Loucy (cell line): ENCODE results near the gene NUDT4.
"Not testable (repeated sequence)": the region's sequence is repeated elsewhere in the genome, so short reads cannot be mapped to it uniquely, and the experiment has no call there.

Experiments used
- H2AFZ ChIP-seq: fragments of 200-600 bp; sonication (generic); 2 replicates; pipeline ENCODE4 v1.6.0; 2016; ENCODE audit warnings: antibody characterized with exemption, mild to moderate bottlenecking, low read length, moderate library complexity
- H3F3A ChIP-seq: fragments of 200-600 bp; 2 replicates; pipeline ENCODE4 v1.6.0; 2016; ENCODE audit warnings: antibody characterized with exemption, low read depth, mild to moderate bottlenecking
- H3K27me3 ChIP-seq: fragments of 200-600 bp; sonication (generic); 2 replicates; pipeline ENCODE4 v1.6.1; 2014; ENCODE audit warnings: low read length, mild to moderate bottlenecking; ENCODE audit not compliant: insufficient read depth, poor library complexity, severe bottlenecking
- H3K36me3 ChIP-seq: fragments of 200-600 bp; sonication (generic); 2 replicates; pipeline ENCODE4 v1.6.1; 2016; ENCODE audit warnings: low read length; ENCODE audit not compliant: insufficient read depth
- H3K4me1 ChIP-seq: fragments of 200-600 bp; sonication (generic); 2 replicates; pipeline ENCODE4 v1.5.1; 2014; ENCODE audit warnings: low read length, mild to moderate bottlenecking; ENCODE audit not compliant: insufficient read depth, poor library complexity, severe bottlenecking
- H3K4me2 ChIP-seq: fragments of 200-600 bp; sonication (generic); 2 replicates; pipeline ENCODE4 v1.6.0; 2014; ENCODE audit warnings: antibody characterized with exemption, low read length, low read depth, mild to moderate bottlenecking; ENCODE audit not compliant: poor library complexity, severe bottlenecking
- H3K4me3 ChIP-seq: fragments of 200-600 bp; sonication (generic); 2 replicates; pipeline ENCODE4 v1.5.1; 2014; ENCODE audit warnings: low read length, mild to moderate bottlenecking, mixed read lengths; ENCODE audit not compliant: poor library complexity, severe bottlenecking
- H3K79me2 ChIP-seq: fragments of 200-600 bp; sonication (generic); 2 replicates; pipeline ENCODE4 v1.6.1; 2014; ENCODE audit warnings: low read length; ENCODE audit not compliant: insufficient read depth
- H3K9ac ChIP-seq: fragments of 200-600 bp; sonication (generic); 2 replicates; pipeline ENCODE4 v1.6.0; 2014; ENCODE audit warnings: mild to moderate bottlenecking, low read depth, low read length, moderate library complexity; ENCODE audit not compliant: poor library complexity, severe bottlenecking
- H3K9me2 ChIP-seq: fragments of 200-600 bp; sonication (generic); replicated peaks from 2 replicates; pipeline ENCODE4 v1.6.1; 2016; ENCODE audit warnings: low read depth, low read length, mixed read lengths
- H3K9me3 ChIP-seq: fragments of 200-600 bp; sonication (generic); 2 replicates; pipeline ENCODE4 v1.6.1; 2014; ENCODE audit warnings: mild to moderate bottlenecking, antibody characterized with exemption, low read length, low read depth; ENCODE audit not compliant: insufficient read depth
- H4K20me1 ChIP-seq: fragments of 200-600 bp; sonication (generic); 2 replicates; pipeline ENCODE4 v1.6.0; 2014; ENCODE audit warnings: antibody characterized with exemption, low read length, mild to moderate bottlenecking; ENCODE audit not compliant: insufficient read depth, poor library complexity, severe bottlenecking
- CTCF ChIP-seq: fragments of 200-600 bp; sonication (generic); conservative IDR thresholded peaks from 2 replicates; pipeline ENCODE4 v1.5.1; 2014; ENCODE audit warnings: mild to moderate bottlenecking, antibody characterized with exemption, low read length
- EZH2phosphoT487 ChIP-seq: fragments of 200-600 bp; IDR thresholded peaks from 2 replicates; pipeline ENCODE4 v1.6.1; 2018; ENCODE audit warnings: antibody characterized with exemption, mild to moderate bottlenecking, moderate library complexity, borderline replicate concordance

NUDT4 gene

GRCh38 chr12:93393425-93393824 lies 15.7 kb downstream of the NUDT4 start:
- Histone ChIP-seq H3K9ac (no peak overlapping the region), H4K20me1 (peaks cover 9% of the 10 kb centered on the region), H2AFZ (no peak overlapping the region), H3K4me1 (peaks cover 6% of the 10 kb centered on the region), H3F3A (no peaks in the 10 kb centered on the region), H3K4me3 (no peak overlapping the region), H3K27me3 (no peaks in the 10 kb centered on the region), H3K36me3 (peaks cover 28% of the 10 kb centered on the region; the same call in 1 of the 2 replicates), H3K4me2 (no peak overlapping the region), H3K79me2 (peaks cover 44% of the 10 kb centered on the region), H3K9me2 (no peaks in the 10 kb centered on the region), H3K9me3 (no peaks in the 10 kb centered on the region)
- TF ChIP-seq CTCF (no peak), EZH2phosphoT487 (no peak)

DNA sequence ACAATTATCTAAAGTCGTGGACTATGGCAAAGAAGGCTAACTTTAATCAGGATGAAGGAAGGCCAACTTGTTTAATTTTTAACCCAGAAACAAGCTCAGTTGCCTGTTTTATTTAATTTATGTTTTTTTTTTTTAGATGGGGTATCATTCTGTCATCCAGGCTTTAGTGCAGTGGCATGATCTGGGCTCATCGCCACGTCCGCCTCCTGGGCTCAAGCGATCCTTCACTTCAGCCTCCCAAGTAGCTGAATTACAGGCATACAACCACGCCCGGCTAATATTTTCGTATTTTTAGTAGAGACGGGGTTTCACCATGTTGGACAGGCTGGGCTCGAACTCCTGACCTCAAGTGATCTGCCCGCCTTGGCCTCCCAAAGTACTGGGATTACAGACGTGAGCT lies 19.7 kb downstream of the NUDT4 start:
- no peak overlapping the region for H2AFZ ChIP-seq
- H4K20me1 ChIP-seq = peaks cover 3% of the 10 kb centered on the region
- H3K9ac ChIP-seq = no peak overlapping the region

DNA sequence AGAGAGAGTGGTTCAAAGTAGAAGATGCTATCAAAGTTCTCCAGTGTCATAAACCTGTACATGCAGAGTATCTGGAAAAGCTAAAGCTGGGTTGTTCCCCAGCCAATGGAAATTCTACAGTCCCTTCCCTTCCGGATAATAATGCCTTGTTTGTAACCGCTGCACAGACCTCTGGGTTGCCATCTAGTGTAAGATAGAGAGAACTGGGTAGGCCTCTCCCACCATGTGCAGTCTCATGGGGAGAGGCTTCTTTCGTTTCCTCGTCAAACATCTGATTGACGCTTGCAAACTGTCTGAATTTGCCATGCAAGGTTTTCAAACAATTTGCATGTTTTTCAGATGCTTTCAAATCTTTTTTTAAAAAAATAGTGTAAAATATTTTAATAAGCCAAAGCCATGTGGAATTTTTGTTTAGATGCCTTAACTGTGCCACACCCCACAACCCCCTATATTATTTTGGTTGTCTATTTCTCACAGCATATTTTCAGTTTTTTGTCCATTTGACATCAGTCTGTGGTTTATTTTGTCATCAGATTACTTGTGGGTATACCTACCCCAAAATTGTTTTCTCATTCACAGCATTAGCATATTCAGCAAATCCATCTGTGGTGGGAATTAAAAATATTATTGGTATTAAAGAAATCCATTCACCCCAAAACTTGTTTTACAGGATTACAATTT lies 21.6 kb downstream of the NUDT4 start:
- H2AFZ ChIP-seq, H3K9me3 ChIP-seq, H3K4me2 ChIP-seq, H4K20me1 ChIP-seq, H3F3A ChIP-seq, H3K27me3 ChIP-seq, H3K9ac ChIP-seq, H3K4me1 ChIP-seq, H3K79me2 ChIP-seq, H3K4me3 ChIP-seq, H3K9me2 ChIP-seq: not testable (repeated sequence)
- H3K36me3 ChIP-seq = peaks cover 45% of the 10 kb centered on the region; the same call in 1 of the 2 replicates

More for the DNA sequence above, 19.7 kb downstream of the NUDT4 start:
- no peaks in the 10 kb centered on the region for H3K4me1 ChIP-seq
- H3K4me3 ChIP-seq = no peak overlapping the region
- H3K79me2 ChIP-seq = peaks cover 8% of the 10 kb centered on the region; the same call in 1 of the 2 replicates
- H3F3A ChIP-seq = no peaks in the 10 kb centered on the region
- H3K36me3 ChIP-seq = peaks cover 38% of the 10 kb centered on the region; the same call in 1 of the 2 replicates
- TF ChIP-seq CTCF = no peak
- no peak for TF ChIP-seq EZH2phosphoT487
- H3K9me2 ChIP-seq = no peaks in the 10 kb centered on the region
- H3K27me3 ChIP-seq = no peaks in the 10 kb centered on the region
- no peaks in the 10 kb centered on the region for H3K9me3 ChIP-seq
- no peak overlapping the region for H3K4me2 ChIP-seq
